ENCODE data around the gene IKZF2. TPM values are rescaled to one million over a fixed set of nuclear protein-coding genes. Genes with fewer than 3 reads are reported as not detected.
A peak's percentile ranks its signal among the peaks of the same experiment; 100 is the strongest.

The IKZF2 gene
- total and polyA plus RNA-seq, 4 donors, result 1.3 to 51.4 (median 7.3) TPM

DNA sequence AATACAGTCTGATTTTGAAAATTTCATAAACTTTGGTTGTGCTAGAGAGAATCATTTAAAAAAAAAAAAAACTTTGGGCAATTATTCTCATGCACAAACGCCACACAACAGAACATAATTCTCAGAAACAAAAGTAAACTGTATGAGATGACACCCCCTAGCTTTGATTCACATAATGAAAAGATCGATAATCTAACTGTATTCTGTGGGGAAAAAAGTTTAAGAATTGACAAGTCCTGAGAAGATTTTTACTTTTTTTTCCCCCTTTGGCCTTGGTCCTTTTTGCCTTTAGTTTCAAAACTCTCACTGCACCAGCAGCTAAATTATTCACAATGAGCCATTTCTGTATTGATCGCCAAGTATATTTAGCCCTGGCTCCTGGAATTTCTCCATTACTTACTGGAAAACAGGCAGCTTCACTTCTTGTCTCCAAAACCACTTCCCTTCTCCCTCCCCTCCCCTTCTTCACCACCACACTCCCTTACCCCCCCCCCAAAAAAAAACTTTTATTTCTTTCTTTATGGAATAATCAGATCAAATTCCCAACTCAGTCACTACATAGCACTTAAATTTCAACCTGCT lies 2.0 kb downstream of the IKZF2 start:
- no peak overlapping the region for H3K4me3 ChIP-seq
- H3K36me3 ChIP-seq (ENCODE audit: control insufficient read depth in 4 of 4, insufficient read depth in 4 of 4, low read length in 4 of 4), result no peaks in the 10 kb centered on the region
- no peak for TF ChIP-seq CTCF (IDR thresholded peaks at IDR 0.05; ENCODE audit: control extremely low read depth, extremely low read depth)
- no peaks in the 10 kb centered on the region for H3K27me3 ChIP-seq (ENCODE audit: control insufficient read depth in 3 of 3, insufficient read depth in 3 of 3, low read length in 2 of 3)
- no peaks in the 10 kb centered on the region for H3K9me3 ChIP-seq (ENCODE audit: control insufficient read depth in 4 of 4, insufficient read depth in 3 of 4, low read length in 3 of 4)
- H3K4me1 ChIP-seq (ENCODE audit: control insufficient read depth in 5 of 5, insufficient read depth in 5 of 5, low read length in 5 of 5), result peaks cover 0 to 8% (median 0%) of the 10 kb centered on the region in 5 donors
- no peak for ATAC-seq (ENCODE audit: insufficient read depth, low FRiP score)
- H3K27ac ChIP-seq (ENCODE audit: low read depth in 1 of 2, low read length in 1 of 2), result peak overlapping the region in 1 of 2 donors; percentile 33
- 20 to 32% methylated on average over 3 of the region's 3 CpGs for WGBS, 2 donors
- H3K9ac ChIP-seq (ENCODE audit: insufficient read depth in 1 of 2, low read length in 2 of 2), result no peak overlapping the region
- no peak for DNase-seq

DNA sequence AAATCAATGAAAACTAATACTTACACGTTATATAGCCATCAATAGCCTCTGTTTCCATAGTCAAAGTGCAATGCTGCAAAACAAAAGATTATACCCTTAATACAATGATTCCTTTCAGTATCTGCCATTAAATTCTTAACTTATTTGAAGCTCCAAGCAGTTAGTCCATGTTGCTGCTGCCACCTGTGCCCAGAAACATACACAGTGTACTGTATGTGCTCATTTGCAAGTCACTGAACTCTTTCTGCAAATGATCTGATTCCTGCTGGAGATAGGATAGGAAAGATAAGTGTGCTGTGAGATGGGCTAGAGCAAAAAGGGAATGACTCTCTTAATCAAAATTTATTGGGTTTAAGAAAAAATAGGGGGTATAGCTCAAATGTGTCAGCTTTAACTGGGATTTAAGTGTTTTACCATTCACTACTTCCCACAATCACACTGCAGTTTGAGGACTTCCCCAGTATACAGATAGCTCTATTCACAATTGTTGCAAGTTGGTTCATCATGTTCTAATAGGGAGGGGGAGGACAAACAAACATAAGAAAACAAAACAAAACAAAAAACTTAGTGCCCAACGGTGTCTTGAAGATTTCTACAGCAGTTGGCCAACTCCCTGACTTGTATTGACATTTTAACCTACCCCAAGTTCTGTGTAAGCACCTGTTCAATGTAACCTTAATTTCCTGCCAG lies 2.7 kb downstream of the IKZF2 start:
- Histone ChIP-seq H3K4me3 (no peak overlapping the region), H3K27me3 (ENCODE audit: control insufficient read depth in 3 of 3, insufficient read depth in 3 of 3, low read length in 2 of 3) (no peaks in the 10 kb centered on the region), H3K9me3 (ENCODE audit: control insufficient read depth in 4 of 4, insufficient read depth in 3 of 4, low read length in 3 of 4) (no peaks in the 10 kb centered on the region), H3K4me1 (ENCODE audit: control insufficient read depth in 5 of 5, insufficient read depth in 5 of 5, low read length in 5 of 5) (peaks cover 0 to 8% (median 0%) of the 10 kb centered on the region in 5 donors), H3K36me3 (ENCODE audit: control insufficient read depth in 4 of 4, insufficient read depth in 4 of 4, low read length in 4 of 4) (no peaks in the 10 kb centered on the region), H3K27ac (ENCODE audit: low read depth in 1 of 2, low read length in 1 of 2) (peak overlapping the region in 1 of 2 donors; percentile 33), H3K9ac (ENCODE audit: insufficient read depth in 1 of 2, low read length in 2 of 2) (no peak overlapping the region)
- 35 to 56% methylated on average over 2 of the region's 2 CpGs for WGBS, 2 donors
- DNase-seq (no peak), ATAC-seq (ENCODE audit: insufficient read depth, low FRiP score) (no peak)
- no peak for TF ChIP-seq CTCF (IDR thresholded peaks at IDR 0.05; ENCODE audit: control extremely low read depth, extremely low read depth)

- ATAC-seq (ENCODE audit: insufficient read depth, low FRiP score) (no peak), DNase-seq (no peak)
- H3K9me3 ChIP-seq (ENCODE audit: control insufficient read depth in 4 of 4, insufficient read depth in 3 of 4, low read length in 3 of 4), result no peaks in the 10 kb centered on the region
- H3K27ac ChIP-seq (ENCODE audit: low read depth in 1 of 2, low read length in 1 of 2), result no peak overlapping the region
- H3K4me1 ChIP-seq (ENCODE audit: control insufficient read depth in 5 of 5, insufficient read depth in 5 of 5, low read length in 5 of 5), result peaks cover 0 to 8% (median 0%) of the 10 kb centered on the region in 5 donors
- H3K9ac ChIP-seq (ENCODE audit: insufficient read depth in 1 of 2, low read length in 2 of 2), result no peak overlapping the region
- no peak overlapping the region for H3K4me3 ChIP-seq
- H3K27me3 ChIP-seq (ENCODE audit: control insufficient read depth in 3 of 3, insufficient read depth in 3 of 3, low read length in 2 of 3), result no peaks in the 10 kb centered on the region
- H3K36me3 ChIP-seq (ENCODE audit: control insufficient read depth in 4 of 4, insufficient read depth in 4 of 4, low read length in 4 of 4), result no peaks in the 10 kb centered on the region
- 88 to 91% methylated on average over 2 of the region's 2 CpGs for WGBS, 2 donors
- no peak for TF ChIP-seq CTCF (IDR thresholded peaks at IDR 0.05; ENCODE audit: control extremely low read depth, extremely low read depth)
These were observed 3.9 kb downstream of the IKZF2 start for GRCh38 chr2:213147538-213147937.

Measured in lung (tissue), 12 donors.